ENCODE results near the gene TRAPPC12.
"Not testable (repeated sequence)": the region's sequence is repeated elsewhere in the genome, so short reads cannot be mapped to it uniquely, and the experiment has no call there.

Gene TRAPPC12

DNA sequence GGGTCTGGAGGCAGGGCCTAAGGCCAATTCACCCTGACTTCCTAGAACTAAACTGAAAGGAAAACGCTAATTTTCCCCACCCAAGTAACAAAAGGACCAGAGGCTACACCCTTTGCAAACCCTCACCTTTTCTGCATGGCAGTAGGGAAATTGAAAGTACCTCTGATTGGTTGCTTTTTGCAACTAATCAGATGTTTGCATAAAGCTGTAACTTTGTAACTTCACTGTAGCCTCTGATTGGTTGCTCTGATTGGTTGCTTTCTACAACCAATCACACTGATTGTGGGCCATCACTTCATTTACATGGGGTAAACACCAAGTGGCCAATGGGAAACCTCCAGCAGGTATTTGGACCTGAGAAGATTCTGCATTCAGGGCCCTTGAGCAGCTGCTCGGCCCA lies 22.7 kb upstream of the TRAPPC12 start:
- Mint-ChIP-seq H3K9me3 (peaks cover 5 to 8% of the 10 kb centered on the region in 2 donors), H3K27me3 (no peaks in the 10 kb centered on the region), H3K4me1 (peaks cover 33% of the 10 kb centered on the region), H3K27ac (no peak overlapping the region), H3K4me3 (no peak overlapping the region)
- ATAC-seq (no peak), DNase-seq (no peak)

- Mint-ChIP-seq H3K27ac (peak overlapping the region in 1 of 2 donors; percentile 89), H3K4me1 (peaks cover 38% of the 10 kb centered on the region)
- not testable (repeated sequence) for ATAC-seq, H3K27me3 Mint-ChIP-seq, DNase-seq, H3K9me3 Mint-ChIP-seq, H3K4me3 Mint-ChIP-seq
Measured at GRCh38 chr2:3357446-3357845, 22.0 kb upstream of the TRAPPC12 start.

DNA sequence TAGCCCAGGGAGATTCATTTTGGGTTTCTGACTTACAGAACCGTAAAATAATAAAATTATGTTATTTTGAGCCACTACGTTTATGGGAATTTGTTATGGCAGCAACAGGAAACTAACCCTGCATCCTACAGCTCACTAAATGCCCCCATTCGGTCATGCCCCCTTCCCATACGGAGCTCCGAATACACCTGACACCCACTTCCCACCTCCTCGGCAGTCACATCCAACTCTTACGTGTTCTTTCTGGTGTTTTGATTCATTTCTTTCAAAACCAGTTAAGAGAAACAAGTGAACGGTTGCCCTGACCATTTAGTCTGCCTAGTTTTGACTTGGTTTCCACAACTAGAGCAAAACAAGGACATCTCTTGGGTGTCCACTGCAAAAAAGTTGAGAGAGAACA lies 21.6 kb upstream of the TRAPPC12 start:
- peak overlapping the region in 1 of 2 donors; percentile 27 for H3K27ac Mint-ChIP-seq

DNA sequence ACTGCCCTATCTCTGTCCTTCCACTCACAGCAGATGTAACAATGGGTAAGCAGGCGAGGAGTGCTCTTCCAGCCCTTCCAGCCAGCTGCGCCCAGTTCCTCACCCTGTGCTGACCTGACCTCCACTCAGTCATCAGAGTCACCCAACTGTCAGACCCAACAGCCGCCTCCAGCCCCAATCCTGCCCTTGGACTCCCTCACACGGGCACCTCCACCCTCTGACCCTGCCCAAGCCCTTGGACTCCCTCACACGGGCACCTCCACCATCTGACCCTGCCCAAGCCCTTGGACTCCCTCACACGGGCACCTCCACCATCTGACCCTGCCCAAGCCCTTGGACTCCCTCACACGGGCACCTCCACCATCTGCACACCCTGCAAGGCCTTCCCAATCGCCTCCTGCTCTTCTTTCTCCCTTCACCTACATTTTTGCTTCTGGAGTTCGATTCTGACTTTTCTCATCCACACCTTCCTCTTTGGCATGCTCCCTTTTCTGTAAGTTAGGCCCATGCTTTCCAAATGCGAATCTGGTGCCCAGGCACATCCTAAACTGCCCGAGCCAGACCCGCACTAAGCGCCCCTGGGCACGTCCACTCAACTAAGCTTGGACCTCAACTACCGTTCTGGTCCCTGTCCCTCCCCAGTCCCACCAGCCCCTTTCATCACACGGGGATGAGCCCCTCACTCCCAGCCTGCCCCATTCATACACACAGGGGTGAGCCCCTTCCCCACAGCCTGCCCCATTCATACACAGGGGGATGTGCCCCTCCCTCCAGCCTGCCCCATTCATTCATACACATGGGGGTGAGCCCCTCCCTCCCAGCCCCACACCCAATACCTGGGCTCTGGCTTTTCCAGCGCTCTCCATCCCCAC lies 17.7 kb upstream of the TRAPPC12 start:
- Mint-ChIP-seq H3K27ac (peak overlapping the region; percentile 71 to 88), H3K27me3 (no peaks in the 10 kb centered on the region), H3K9me3 (no peaks in the 10 kb centered on the region), H3K4me1 (peaks cover 59% of the 10 kb centered on the region), H3K4me3 (no peak overlapping the region)
- DNase-seq (no peak), ATAC-seq (peak; percentile 64)

More for the DNA sequence above, 21.6 kb upstream of the TRAPPC12 start:
- Mint-ChIP-seq H3K27me3 (no peaks in the 10 kb centered on the region), H3K4me1 (peaks cover 43% of the 10 kb centered on the region), H3K9me3 (no peaks in the 10 kb centered on the region), H3K4me3 (no peak overlapping the region)
- no peak for ATAC-seq
- no peak for DNase-seq

- Mint-ChIP-seq H3K27ac (no peak overlapping the region), H3K4me1 (peaks cover 53% of the 10 kb centered on the region), H3K9me3 (no peaks in the 10 kb centered on the region), H3K27me3 (no peaks in the 10 kb centered on the region), H3K4me3 (no peak overlapping the region)
- DNase-seq (no peak), ATAC-seq (no peak)
Measured at GRCh38 chr2:3365219-3365618, 14.3 kb upstream of the TRAPPC12 start.

GRCh38 chr2:3368261-3368722 lies 11.2 kb upstream of the TRAPPC12 start:
- ATAC-seq (no peak), DNase-seq (no peak)
- Mint-ChIP-seq H3K9me3 (no peaks in the 10 kb centered on the region), H3K27me3 (no peaks in the 10 kb centered on the region), H3K4me1 (peaks cover 24% of the 10 kb centered on the region), H3K4me3 (no peak overlapping the region), H3K27ac (peak overlapping the region in 1 of 2 donors; percentile 68)

GRCh38 chr2:3369340-3370181 lies 9.9 kb upstream of the TRAPPC12 start:
- H3K4me3 Mint-ChIP-seq, H3K9me3 Mint-ChIP-seq, ATAC-seq, H3K27me3 Mint-ChIP-seq, H3K27ac Mint-ChIP-seq, DNase-seq: not testable (repeated sequence)
- H3K4me1 Mint-ChIP-seq: peaks cover 19% of the 10 kb centered on the region

DNA sequence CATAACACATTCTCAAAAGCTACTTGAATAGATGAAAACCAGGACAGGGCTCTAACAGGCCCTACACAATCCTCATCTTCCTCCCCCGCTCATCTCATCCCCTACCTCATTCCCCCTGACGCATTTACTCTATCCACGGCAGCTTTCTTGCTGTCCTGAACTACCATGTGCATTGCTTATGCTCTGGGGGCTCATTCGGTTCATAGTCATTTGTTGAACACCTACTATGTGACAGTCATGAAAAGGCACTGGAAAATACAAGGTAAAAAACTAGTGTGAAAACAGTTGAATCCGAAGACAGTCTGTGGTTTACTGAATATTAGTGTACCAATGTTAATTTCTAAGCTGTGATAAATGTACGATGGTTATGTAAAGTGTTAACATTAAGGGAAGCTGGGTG lies 2.7 kb upstream of the TRAPPC12 start:
- DNase-seq: no peak
- H3K4me1 Mint-ChIP-seq: peaks cover 36% of the 10 kb centered on the region
- no peak for ATAC-seq
- peak overlapping the region; percentile 96 to 100 for H3K4me3 Mint-ChIP-seq
- H3K9me3 Mint-ChIP-seq: no peaks in the 10 kb centered on the region
- H3K27me3 Mint-ChIP-seq: no peaks in the 10 kb centered on the region
- H3K27ac Mint-ChIP-seq: peak overlapping the region in 1 of 2 donors; percentile 96

GRCh38 chr2:3377279-3377611 lies 2.2 kb upstream of the TRAPPC12 start:
- peak; percentile 50 to 57 for DNase-seq
- peaks cover 38% of the 10 kb centered on the region for H3K4me1 Mint-ChIP-seq
- peak; percentile 59 for ATAC-seq
- H3K4me3 Mint-ChIP-seq: peak overlapping the region; percentile 96 to 100
- H3K27ac Mint-ChIP-seq: peak overlapping the region; percentile 96 to 97
- no peaks in the 10 kb centered on the region for H3K27me3 Mint-ChIP-seq
- H3K9me3 Mint-ChIP-seq: no peaks in the 10 kb centered on the region

- Mint-ChIP-seq H3K4me3 (peak within 1 kb of the TSS; percentile 96 to 100), H3K4me1 (peaks cover 38% of the 10 kb centered on the region), H3K27me3 (no peaks in the 10 kb centered on the region), H3K27ac (peak within 1 kb of the TSS; percentile 96 to 97), H3K9me3 (no peaks in the 10 kb centered on the region)
- DNase-seq (peak; percentile 91 to 96), ATAC-seq (peak; percentile 90)
Measured at GRCh38 chr2:3377612-3378432, 1.7 kb upstream of the TRAPPC12 start, which contains the start of gene EIPR1. Gene EIPR1, minus strand, starts transcription at chr2:3377818. Its CDS starts 129 bp downstream, at chr2:3377689.

GRCh38 chr2:3379339-3379646 lies 201 bp upstream of the TRAPPC12 start:
- peaks cover 38% of the 10 kb centered on the region for H3K4me1 Mint-ChIP-seq
- no peak for ATAC-seq
- peak overlapping the region; percentile 96 to 97 for H3K27ac Mint-ChIP-seq
- DNase-seq: no peak
- peak overlapping the region; percentile 96 to 100 for H3K4me3 Mint-ChIP-seq
- no peaks in the 10 kb centered on the region for H3K9me3 Mint-ChIP-seq
- H3K27me3 Mint-ChIP-seq: no peaks in the 10 kb centered on the region

GRCh38 chr2:3386448-3386958 lies 7.0 kb downstream of the TRAPPC12 start:
- Mint-ChIP-seq H3K4me3 (no peak overlapping the region), H3K27me3 (no peaks in the 10 kb centered on the region), H3K4me1 (peaks cover 18% of the 10 kb centered on the region), H3K9me3 (no peaks in the 10 kb centered on the region), H3K27ac (peak overlapping the region in 1 of 2 donors; percentile 61)
- ATAC-seq (no peak), DNase-seq (no peak)

GRCh38 chr2:3387011-3387410 lies 7.5 kb downstream of the TRAPPC12 start:
- Mint-ChIP-seq H3K4me3 (no peak overlapping the region), H3K4me1 (peaks cover 19% of the 10 kb centered on the region), H3K27me3 (no peaks in the 10 kb centered on the region), H3K9me3 (no peaks in the 10 kb centered on the region), H3K27ac (peak overlapping the region in 1 of 2 donors; percentile 6)
- DNase-seq: no peak
- no peak for ATAC-seq

DNA sequence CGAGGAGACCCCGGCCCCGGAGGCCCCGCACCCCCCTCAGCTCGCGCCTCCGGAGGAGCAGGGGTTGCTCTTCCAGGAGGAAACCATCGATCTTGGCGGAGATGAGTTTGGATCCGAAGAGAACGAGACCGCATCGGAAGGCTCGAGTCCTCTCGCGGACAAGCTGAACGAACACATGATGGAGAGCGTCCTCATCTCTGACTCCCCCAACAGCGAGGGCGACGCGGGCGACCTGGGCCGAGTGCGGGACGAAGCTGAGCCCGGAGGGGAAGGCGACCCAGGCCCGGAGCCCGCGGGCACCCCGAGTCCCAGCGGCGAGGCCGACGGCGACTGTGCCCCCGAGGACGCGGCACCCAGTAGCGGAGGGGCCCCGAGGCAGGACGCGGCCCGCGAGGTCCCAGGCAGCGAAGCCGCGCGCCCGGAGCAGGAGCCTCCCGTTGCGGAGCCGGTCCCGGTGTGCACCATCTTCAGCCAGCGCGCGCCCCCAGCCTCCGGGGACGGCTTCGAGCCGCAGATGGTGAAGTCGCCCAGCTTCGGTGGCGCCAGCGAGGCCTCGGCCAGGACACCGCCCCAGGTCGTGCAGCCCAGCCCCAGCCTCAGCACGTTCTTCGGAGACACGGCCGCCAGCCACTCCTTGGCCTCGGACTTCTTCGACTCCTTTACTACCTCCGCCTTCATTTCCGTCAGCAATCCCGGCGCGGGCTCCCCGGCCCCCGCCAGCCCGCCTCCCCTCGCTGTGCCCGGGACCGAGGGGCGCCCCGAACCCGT lies 8.3 kb downstream of the TRAPPC12 start:
- H3K9me3 Mint-ChIP-seq: no peaks in the 10 kb centered on the region
- no peak for DNase-seq
- H3K4me3 Mint-ChIP-seq: no peak overlapping the region
- H3K27me3 Mint-ChIP-seq: no peaks in the 10 kb centered on the region
- H3K4me1 Mint-ChIP-seq: peaks cover 24% of the 10 kb centered on the region
- no peak overlapping the region for H3K27ac Mint-ChIP-seq
- peak; percentile 81 for ATAC-seq

All from stimulated activated naive CD8-positive, alpha-beta T cell treated with anti-CD3 and anti-CD28 coated beads, Interleukin-15, amount 100 ng/mL, for 72 hours (primary cell).